GM12801 (cell line): ENCODE data around the gene ABCD3.

ENCODE experiments used
- CTCF ChIP-seq: IDR thresholded peaks from one replicate; pipeline ENCODE4 v1.5.1; 2011; ENCODE audit warnings: control low read depth; ENCODE audit not compliant: insufficient read length; ENCODE audit errors: extremely low read depth

ABCD3 gene

GRCh38 chr1:94555091-94555490, 136.9 kb downstream of the ABCD3 start:
- no peak for TF ChIP-seq CTCF

- no peak for TF ChIP-seq CTCF
Observed at GRCh38 chr1:94559921-94560320, 141.7 kb downstream of the ABCD3 start.

- TF ChIP-seq CTCF = no peak
Observed at GRCh38 chr1:94560333-94560732, 142.1 kb downstream of the ABCD3 start.

- TF ChIP-seq CTCF = no peak
Observed at GRCh38 chr1:94562519-94563260, 144.5 kb downstream of the ABCD3 start.

GRCh38 chr1:94565901-94566300, 147.7 kb downstream of the ABCD3 start:
- no peak for TF ChIP-seq CTCF
